Breast epithelium (tissue), 4 donors: Measurements from ENCODE around the gene DCAF8. TPM values are rescaled to one million over a fixed set of nuclear protein-coding genes. Genes with fewer than 3 reads are reported as not detected.

Experiments used
- DNase-seq, 2 donors: peaks; one replicate each; pipeline ENCODE4 v3.0.0-alpha.2; 2019; ENCODE audit warnings: low spot score in 2 of 2
- H3K27ac ChIP-seq, 2 donors: fragments of 200-600 bp; sonication (generic) in 1 of 2; one replicate each; pipeline ENCODE4 v1.5.1; 2016 to 2019; ENCODE audit warnings: mild to moderate bottlenecking in 1 of 2
- H3K27me3 ChIP-seq, 2 donors: fragments of 200-600 bp; sonication (generic) in 1 of 2; one replicate each; pipeline versions ENCODE4 v1.5.1 to v1.6.0; 2017 to 2019; ENCODE audit warnings: control low read depth in 1 of 2, mild to moderate bottlenecking in 1 of 2
- H3K36me3 ChIP-seq: fragments of 200-600 bp; one replicate; pipeline ENCODE4 v1.5.1; 2019
- H3K4me1 ChIP-seq, 2 donors: fragments of 200-600 bp; sonication (generic); one replicate each; pipeline ENCODE4 v1.5.1; 2016 to 2019; ENCODE audit warnings: control low read depth in 1 of 2
- H3K4me3 ChIP-seq, 3 donors: fragments of 200-600 bp; sonication (generic); 1 replicate in 2 of 3; 2 replicates in 1 of 3; pipeline ENCODE4 v1.5.1; 2016 to 2019; ENCODE audit warnings: mild to moderate bottlenecking in 3 of 3, moderate library complexity in 2 of 3
- H3K9me3 ChIP-seq, 2 donors: fragments of 200-600 bp; sonication (generic) in 1 of 2; one replicate each; pipeline ENCODE4 v1.5.1; 2016 to 2019; ENCODE audit warnings: control low read depth in 1 of 2
- POLR2A ChIP-seq: fragments of 450-650 bp; IDR thresholded peaks from one replicate; pipeline ENCODE4 v1.6.1; 2016; ENCODE audit warnings: antibody characterized with exemption, mild to moderate bottlenecking, moderate library complexity
- POLR2AphosphoS5 ChIP-seq, 3 donors: sonication (generic); formaldehyde crosslinking; IDR thresholded peaks; one replicate each; pipeline ENCODE4 v1.6.1; 2017; ENCODE audit warnings: antibody characterized with exemption in 3 of 3
- intact Hi-C: fragments of 100-400 bp; cut with DNase I; formaldehyde crosslinking; loops from one replicate; pipeline ENCODE4 v1.15.1; 2023; ENCODE audit warnings: low total_unique reads
- total RNA-seq, 3 donors: library from RNA; depleted of rRNA; stranded (reverse); fragments of >200 nt; gene quantifications; one replicate each; pipeline ENCODE4 v1.1.0, GENCODE V29; 2016
- TF ChIP-seq, protein P1 (sequence below), 3 donors: fragments of 450-650 bp; IDR thresholded peaks; one replicate each; pipeline ENCODE4 v1.5.1; 2016 to 2017; ENCODE audit warnings: antibody characterized with exemption in 3 of 3, mild to moderate bottlenecking in 3 of 3, moderate library complexity in 3 of 3

The DCAF8 gene
- total RNA-seq, 3 donors from 2014 or later, result 161 to 195 (median 161) TPM

DNA sequence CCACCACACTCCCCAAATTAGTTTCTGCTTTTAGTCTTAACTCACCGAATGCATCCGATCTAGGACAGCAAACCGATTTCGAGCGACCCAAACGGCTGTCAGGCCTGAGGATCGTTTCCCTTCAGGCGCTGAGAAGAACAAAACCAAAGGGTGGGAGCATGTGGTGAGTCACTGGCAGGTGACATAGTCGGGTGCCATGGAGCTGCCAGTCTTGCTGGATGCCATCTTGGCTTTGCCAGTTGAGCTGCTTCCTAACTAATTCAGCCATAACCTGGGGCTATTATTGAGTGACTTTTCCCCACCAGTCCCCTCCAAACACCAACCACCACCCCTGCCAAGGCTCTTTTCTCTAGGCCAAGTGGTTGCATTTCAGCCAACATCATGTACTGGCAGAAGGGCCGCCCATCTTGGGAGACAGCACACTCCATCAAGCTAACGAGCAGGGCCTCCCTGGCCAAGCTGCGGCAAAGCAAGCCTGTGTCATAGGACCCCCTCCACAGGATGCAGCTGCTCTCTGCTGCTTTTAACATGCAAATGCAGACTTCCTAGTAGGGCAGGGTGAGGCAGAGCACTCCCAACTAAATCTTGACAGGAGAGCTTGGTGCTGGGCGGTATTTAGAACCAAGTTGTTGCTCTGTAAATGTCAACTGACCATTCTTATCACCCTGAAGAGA is 44.9 kb upstream of the DCAF8 start:
- Histone ChIP-seq H3K4me3 (no peak overlapping the region), H3K36me3 (peaks cover 25% of the 10 kb centered on the region), H3K27ac (no peak overlapping the region), H3K27me3 (no peaks in the 10 kb centered on the region), H3K9me3 (no peaks in the 10 kb centered on the region), H3K4me1 (no peaks in the 10 kb centered on the region)
- no peak for DNase-seq
- intact Hi-C loops, result no loop called here
- TF ChIP-seq POLR2A, result no peak
- TF ChIP-seq, protein P1, sequence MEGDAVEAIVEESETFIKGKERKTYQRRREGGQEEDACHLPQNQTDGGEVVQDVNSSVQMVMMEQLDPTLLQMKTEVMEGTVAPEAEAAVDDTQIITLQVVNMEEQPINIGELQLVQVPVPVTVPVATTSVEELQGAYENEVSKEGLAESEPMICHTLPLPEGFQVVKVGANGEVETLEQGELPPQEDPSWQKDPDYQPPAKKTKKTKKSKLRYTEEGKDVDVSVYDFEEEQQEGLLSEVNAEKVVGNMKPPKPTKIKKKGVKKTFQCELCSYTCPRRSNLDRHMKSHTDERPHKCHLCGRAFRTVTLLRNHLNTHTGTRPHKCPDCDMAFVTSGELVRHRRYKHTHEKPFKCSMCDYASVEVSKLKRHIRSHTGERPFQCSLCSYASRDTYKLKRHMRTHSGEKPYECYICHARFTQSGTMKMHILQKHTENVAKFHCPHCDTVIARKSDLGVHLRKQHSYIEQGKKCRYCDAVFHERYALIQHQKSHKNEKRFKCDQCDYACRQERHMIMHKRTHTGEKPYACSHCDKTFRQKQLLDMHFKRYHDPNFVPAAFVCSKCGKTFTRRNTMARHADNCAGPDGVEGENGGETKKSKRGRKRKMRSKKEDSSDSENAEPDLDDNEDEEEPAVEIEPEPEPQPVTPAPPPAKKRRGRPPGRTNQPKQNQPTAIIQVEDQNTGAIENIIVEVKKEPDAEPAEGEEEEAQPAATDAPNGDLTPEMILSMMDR (IDR thresholded peaks at IDR 0.05), result no peak
- TF ChIP-seq POLR2AphosphoS5 (IDR thresholded peaks at IDR 0.05), result no peak

DNA sequence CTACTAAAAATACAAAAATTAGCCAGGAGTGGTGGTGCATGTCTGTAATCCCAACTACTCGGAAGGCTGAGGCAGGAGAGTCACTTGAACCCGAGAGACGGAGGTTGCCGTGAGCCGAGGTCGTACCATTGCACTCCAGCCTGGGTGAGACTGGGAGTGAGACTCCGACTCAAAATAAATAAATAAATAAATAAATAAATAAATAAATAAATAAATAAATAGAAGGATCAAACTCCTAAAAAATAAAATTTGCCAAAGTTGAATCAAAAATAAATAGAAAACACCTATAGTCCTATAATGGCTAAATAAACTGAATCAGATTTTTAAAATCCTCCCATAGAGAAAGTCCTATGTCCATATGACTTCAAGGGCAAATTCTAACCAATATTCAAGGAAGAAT is 37.8 kb upstream of the DCAF8 start:
- intact Hi-C loops, result no loop called here
- Histone ChIP-seq H3K27me3 (no peaks in the 10 kb centered on the region), H3K4me3 (no peak overlapping the region), H3K9me3 (no peaks in the 10 kb centered on the region), H3K36me3 (peaks cover 29% of the 10 kb centered on the region), H3K4me1 (no peaks in the 10 kb centered on the region), H3K27ac (no peak overlapping the region)
- TF ChIP-seq, protein P1 (IDR thresholded peaks at IDR 0.05), result no peak
- no peak for TF ChIP-seq POLR2AphosphoS5 (IDR thresholded peaks at IDR 0.05)
- no peak for DNase-seq

DNA sequence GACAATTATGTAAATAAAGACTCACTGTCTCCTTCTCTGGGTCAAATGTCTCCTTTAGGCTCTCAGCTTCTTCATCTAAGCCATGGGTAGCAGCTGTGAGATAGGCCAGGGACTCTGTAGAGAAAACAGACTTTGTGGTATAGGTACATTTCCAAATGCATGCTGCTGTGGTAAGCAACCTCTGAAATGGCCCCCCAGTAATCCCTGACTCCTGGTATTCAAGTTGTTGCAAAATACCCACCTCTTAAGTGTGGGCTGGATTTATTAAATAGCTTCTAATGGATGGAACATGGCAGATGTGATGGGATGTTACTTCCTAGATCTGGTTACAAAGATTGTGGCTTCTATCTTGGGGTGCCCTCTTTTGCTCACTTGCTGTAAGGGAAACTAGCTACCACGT is 33.7 kb upstream of the DCAF8 start:
- Histone ChIP-seq H3K9me3 (no peaks in the 10 kb centered on the region), H3K4me3 (no peak overlapping the region), H3K27ac (no peak overlapping the region), H3K36me3 (peaks cover 39% of the 10 kb centered on the region), H3K27me3 (no peaks in the 10 kb centered on the region), H3K4me1 (no peaks in the 10 kb centered on the region)
- intact Hi-C loops, result no loop called here
- no peak for TF ChIP-seq POLR2AphosphoS5 (IDR thresholded peaks at IDR 0.05)
- TF ChIP-seq, protein P1 (IDR thresholded peaks at IDR 0.05), result no peak
- TF ChIP-seq POLR2A, result no peak
- no peak for DNase-seq

DNA sequence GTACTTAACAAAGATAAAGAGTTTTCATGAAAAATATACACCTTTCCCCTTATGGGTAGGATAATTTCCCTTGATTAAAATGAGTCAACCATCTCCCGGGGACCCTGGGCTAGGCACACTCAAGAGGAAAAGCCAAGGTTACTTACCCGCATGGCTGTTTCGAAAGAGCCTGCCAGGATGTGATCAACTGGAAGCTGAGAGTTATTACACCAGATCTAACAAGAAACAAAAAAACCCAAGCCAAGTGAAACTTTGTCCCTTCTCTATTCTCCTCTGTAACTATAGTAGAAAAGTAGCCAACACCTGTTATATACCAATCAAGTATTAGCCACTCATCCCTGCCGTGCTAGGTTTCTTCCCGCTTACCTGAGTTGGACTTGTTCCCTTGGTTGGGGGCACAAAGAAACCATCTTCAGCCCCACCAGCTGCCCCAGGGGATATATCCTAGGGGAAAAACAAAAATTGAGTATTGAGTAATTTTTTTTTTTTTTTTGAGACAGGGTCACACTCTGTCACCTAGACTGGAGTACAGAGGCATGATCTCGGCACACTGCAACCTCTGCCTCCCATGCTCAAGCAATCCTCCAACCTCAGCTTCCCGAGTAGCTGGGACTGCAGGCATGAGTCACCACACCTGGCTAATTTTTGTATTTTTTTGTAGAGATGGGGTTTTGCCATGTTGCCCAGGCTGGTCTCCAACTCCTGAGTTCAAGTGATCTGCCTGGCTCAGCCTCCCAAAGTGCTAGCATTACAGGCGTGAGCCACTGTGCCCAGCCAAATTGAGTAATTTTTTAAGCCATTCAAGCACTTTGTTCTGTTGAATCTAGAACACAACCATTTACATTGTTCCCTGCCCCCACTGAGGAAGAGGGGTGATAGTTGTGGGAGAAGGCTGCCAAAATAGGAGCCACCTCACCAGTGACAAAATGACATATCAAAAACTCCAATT is 30.9 kb upstream of the DCAF8 start:
- H3K4me3 ChIP-seq, result no peak overlapping the region
- no peaks in the 10 kb centered on the region for H3K4me1 ChIP-seq
- H3K27me3 ChIP-seq, result no peaks in the 10 kb centered on the region
- H3K9me3 ChIP-seq, result no peaks in the 10 kb centered on the region
- no peak for TF ChIP-seq POLR2A
- no peak for TF ChIP-seq POLR2AphosphoS5 (IDR thresholded peaks at IDR 0.05)
- TF ChIP-seq, protein P1 (IDR thresholded peaks at IDR 0.05), result no peak
- H3K27ac ChIP-seq, result no peak overlapping the region
- H3K36me3 ChIP-seq, result peaks cover 51% of the 10 kb centered on the region
- no peak for DNase-seq
- intact Hi-C loops, result no loop called here
